CD4-positive, alpha-beta T cell treated with Interleukin-4 for 1 hour (primary cell): Measurements from ENCODE around the gene ZNF831.

Experiments
- DNase-seq, 2 donors: peaks; one replicate each; pipeline ENCODE4 v3.0.0-alpha.2; 2020 to 2022

The ZNF831 gene

GRCh38 chr20:59163631-59164530 lies at the start of gene ZNF831:
ZNF831 (plus strand) TSS chr20:59163821; CDS start chr20:59191020, 27,199 bp downstream.
- peak; percentile 60 to 87 for DNase-seq

DNA sequence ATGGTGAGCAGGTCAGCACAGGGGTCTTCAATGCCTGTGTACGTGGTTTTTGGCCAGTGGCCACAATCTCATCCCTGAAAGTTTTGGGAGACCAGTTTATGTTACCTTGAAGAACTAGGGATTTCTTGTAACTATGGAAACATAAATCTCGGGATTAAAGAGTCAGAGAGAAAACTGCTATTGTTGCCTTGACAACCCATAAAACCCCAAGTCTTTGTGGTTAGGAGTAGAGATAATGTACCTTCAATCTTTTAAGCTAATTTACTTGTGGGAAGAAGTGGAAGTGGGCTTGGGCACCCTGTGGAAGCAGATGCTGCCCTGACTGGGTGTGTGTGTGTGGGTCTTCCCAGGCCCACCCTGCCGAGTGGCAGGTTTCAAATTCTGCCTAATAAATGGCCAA lies 46.1 kb upstream of the ZNF831 start:
- peak in 1 of 2 donors; percentile 25 for DNase-seq

DNA sequence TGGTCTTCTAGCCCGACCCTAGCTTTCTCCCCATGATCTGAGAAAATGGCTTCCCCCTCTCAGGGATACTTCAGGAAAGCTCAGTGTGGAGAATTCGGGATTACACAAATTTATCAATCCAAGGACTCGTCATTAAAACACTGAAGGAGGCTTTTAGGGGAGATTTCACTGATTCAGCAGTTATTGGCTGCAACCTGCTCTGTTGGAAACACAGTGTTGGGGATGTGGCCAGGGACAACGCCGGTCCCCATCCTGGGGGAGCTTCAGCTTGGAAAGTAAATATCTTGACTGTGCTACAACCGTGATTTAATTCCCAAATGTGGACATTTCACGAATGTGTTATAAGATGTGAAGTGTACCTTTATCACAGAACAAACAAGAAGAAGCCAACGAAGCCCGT lies 44.8 kb upstream of the ZNF831 start:
- no peak for DNase-seq

DNA sequence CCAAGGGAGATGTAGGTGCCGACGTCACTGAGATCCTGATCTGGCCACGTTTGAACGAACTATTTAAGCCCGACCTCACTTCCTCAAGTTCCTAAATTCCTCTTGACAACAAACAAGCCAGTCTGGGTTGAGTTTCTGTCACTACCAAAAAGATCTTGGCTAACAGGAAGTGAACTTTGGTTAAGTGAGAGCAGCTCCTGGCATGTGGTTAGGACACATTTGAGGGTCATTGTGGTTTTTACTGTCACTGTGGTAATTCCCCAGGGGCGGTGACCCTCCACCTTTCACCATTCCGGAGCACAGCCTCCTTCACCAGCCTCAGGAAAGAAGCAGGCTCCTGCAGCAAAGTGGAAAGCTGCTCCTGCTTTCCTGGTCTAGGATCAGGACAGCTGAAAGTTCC lies 43.1 kb upstream of the ZNF831 start:
- DNase-seq: peak; percentile 52 to 74

DNA sequence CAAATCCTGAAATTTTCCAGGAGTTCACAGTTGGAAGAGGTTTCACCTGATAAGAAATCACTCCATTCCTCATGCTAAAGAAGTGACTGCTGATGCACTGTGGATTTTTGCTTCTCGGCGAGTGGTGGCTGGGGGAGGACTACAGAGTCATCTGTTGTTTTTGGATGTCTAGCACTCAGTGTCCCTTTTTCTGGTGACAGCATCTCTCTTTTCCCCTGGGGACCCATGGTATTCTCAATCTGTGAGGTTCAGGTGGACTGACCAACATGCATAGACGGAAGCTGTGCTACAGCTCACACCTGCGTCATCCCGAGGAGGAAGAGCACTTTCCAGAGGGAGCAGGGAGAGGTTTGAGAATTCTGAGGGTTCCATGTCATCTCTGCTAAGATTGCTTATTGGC lies 42.7 kb upstream of the ZNF831 start:
- DNase-seq: peak in 1 of 2 donors; percentile 7

GRCh38 chr20:59121714-59122565 lies 41.7 kb upstream of the ZNF831 start:
- DNase-seq: peak; percentile 34 to 78

GRCh38 chr20:59122566-59122919 lies 41.1 kb upstream of the ZNF831 start:
- DNase-seq: peak in 1 of 2 donors; percentile 40

DNA sequence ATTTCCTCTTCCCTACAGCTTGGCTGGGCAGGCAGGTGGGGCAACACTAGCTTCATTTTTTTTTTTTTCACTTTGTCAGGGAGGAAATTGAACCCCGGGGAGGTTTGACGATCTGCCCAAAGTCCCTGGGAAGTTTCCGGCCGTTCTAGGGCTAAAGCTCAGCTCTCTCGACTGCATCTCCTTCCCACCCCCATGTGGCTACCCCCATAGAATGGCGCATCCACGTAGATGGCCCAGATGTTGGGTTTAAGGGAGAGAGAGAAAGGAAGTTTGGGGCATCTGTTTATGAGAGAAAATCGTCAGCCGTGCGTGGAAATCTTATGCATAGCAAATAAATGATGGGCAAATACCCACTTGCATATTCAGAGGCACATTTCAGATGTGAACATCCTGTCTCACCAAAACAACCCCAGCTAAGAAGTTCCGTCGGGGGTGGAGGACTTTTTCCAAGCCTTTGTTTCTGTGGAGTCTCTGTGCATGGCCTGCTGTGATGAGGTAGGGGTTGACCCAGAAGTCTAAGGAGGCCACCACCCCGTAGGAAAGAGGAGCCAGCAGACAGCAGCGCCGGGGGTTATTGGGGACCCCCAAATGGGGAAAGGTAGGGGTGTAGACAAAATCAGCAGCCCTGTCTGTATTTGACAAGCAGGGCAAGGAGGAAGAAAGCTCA lies 40.5 kb upstream of the ZNF831 start:
- peak; percentile 63 to 68 for DNase-seq

DNA sequence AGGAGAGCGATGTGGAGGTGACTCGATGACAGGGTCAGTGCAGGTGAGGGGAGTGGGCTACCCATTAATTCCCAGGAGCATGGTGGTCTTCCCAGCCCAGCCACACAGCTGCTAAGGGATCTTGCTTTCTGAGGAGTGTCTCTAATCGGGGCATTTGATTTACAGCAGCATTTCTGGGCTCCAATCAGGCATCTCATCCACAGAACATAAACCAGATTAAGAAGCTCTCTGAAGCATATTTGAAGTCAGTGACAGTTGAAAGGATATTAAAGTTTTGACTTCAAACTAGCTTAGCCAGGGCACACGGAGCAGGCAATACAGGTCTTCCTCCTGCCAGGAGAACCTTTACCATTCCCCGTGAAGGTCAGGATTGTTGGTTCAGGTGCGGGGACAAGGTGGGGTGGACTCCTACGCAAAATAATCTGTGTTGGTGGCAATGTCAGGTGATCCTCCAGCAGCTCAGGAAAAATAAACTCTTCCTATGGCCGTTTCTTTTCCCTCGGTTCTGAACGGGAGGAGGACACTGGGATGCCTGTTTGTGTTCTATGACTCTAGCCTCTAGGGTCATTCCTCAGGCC lies 39.9 kb upstream of the ZNF831 start:
- no peak for DNase-seq

GRCh38 chr20:59124296-59125029 lies 39.2 kb upstream of the ZNF831 start:
- DNase-seq: no peak

GRCh38 chr20:59125332-59125731 lies 38.3 kb upstream of the ZNF831 start:
- no peak for DNase-seq

DNA sequence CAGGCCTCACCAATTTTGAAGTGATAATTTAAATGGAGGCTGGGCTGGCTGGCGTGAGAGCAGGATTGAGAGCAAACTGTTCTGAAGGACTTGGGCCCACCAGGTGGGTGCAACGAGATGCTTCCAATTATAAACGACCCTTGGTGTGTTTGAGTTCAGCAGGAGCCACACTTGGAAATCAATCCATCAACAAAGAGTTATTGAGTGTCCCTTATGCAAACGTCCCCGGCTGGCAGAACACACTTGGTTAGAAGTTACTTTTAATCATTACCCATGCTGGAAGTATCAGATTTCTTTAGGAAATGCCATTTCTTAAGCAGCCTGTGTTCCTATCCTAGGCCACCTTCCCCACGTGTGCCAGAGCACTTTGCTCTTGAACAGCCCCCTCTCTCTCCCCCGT lies 37.8 kb upstream of the ZNF831 start:
- no peak for DNase-seq

DNA sequence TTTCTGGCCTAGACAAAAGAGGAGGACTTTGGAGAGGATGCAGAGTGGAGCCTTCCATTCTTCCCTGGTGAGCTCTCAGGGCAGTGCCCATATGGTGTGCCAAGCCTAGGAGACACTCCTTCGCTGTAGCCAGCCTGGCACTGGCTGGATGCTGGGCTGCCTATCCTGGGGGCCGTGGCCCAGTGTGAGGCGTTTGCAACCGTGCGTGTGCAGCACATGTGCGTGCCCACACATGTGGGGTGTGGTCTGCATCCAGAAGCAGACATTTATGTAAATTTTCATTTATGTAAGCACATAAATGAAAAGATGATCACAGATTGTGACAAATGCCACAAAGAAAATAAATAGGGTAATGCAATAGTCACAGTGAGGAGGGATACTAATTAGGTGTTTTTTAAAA lies 35.8 kb upstream of the ZNF831 start:
- DNase-seq: no peak

DNA sequence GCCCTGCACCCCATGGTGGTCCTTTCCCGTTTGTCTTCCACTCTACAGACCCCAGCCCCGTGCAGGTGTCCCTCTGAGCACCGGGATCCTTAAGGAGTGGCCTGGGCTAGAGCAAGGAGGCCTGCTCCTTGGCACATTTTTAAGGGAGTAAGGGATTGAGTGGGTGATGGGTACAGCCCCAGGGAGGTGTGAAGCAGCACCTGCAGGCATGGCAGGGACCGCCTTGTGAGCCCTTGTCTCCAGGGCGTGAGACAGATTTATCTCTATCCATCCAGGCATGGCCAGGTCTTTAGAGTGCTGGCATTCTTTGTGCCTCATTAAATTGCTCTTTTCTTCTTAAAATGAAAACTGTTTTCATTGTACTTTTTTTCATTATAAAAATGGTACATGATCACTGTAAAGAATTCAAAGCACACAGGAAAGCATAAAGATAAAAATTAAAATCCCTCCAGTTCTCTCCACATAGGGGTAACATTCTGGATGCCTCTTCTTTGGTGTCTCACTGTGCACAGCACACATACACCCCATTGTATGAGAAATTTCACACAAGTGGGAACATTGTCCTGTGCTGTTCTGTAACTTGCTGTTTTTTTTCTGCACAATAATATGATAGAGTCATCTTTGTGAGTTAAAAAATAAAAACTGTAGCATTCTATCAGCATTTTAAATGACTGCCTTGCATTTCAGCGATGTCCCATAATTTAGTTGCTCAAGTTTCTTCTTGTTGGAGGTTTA lies 31.9 kb upstream of the ZNF831 start:
- DNase-seq: no peak

DNA sequence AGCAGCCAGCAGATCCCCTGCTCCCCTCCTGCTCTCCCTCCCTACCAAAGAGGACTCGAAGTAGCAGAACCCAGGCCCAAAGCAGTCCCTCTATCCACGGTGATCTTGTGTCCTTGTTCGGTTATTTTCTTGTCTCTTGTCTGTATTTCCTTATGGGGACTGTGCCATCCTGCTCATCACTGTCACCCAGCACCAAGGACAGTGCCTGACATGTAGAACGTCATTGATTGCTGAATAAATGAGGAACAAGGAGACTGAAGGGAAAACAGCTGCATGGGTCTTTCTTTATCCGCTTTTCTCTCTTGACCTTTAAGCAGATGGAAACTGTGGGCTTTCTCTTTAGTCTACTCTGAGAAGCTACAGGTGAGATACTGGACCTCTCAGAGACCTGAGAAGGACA lies 29.4 kb upstream of the ZNF831 start:
- DNase-seq: no peak

GRCh38 chr20:59135093-59135492 lies 28.5 kb upstream of the ZNF831 start:
- DNase-seq: no peak

DNA sequence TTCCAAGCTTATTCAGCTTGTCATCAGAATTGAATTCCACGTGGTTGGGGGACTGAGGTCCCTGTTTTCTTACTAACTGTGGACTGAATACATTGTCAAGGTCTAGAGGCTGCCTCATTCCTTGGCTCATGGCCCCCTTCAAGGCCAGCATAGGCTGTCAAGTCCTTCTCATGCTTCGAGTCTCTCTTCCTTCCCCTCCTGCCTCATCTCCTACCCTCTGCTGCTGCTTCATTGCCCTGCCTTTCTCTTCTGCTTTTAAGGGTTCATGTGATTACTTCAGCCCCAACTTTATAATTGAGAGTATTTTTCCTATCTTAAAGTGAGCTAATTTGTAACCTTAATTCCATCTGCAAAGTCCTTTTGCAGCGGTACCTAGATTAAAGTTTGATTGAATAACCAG lies 27.6 kb upstream of the ZNF831 start:
- no peak for DNase-seq

DNA sequence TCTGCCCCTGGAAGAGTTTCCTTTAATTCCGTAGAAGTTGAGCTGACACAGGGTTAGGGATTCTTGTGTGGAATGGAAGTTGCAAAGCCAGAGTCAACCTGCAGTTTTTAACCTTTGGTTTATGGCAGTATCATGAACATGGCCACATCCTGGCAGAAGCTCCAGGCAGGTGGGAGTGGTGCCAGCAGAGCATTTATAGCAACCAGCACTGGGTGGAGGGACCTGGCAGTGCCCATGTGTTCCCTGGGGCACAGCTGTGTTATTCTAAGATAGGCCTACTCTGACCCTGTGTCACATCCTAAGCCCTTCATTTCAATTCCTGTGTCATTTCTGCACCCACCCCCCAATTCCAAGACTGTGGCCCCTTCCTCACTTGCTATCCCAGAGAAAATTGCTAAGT lies 26.1 kb upstream of the ZNF831 start:
- no peak for DNase-seq

DNA sequence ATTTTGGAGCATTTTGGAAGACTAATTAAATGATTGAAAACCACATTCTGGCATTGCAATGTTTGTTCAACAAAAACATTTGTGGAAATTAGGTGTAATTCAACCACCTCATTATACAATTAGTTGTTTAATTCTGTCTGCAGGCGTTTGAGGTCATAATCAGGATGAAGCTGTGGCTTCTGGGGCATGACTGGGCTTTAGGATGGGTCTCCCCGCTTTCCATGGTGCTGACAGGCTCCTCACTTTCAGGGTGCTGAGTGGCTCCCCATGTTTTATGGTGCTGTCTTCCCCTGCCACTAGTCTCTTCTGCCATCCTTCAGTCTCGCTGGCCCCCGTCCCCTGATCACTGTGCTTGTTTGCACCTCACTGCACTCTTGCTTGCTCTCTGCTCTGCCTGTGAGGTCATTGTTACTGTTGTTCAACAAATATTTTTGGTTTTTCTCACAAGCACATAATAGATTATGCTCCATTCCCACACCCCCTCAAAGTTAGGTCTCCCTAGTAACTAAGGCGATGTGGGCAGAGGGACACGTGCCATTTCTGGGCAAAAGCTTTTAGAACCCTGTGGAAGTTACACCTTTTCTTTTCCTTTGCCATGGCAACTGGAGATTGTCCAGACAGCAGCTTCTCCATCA lies 25.4 kb upstream of the ZNF831 start:
- no peak for DNase-seq

DNA sequence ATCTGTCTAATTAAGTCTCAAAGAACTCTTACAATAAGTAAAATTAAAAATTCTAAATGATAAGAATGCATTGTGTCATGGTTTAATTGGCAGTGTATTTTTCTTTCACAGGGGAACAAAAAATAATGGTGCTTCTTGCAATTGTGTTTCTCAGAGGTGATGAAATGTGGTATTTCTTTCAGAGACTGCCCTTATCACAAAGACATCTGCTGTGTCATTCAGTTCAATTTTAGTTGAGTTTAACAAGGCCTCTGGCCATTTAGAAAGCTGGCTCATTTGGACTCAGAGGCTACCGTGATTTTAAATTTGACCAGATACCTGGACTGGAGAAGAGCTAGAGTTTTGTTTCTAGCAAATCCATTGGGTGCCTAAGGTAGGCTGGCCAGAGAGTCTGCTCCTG lies 23.6 kb upstream of the ZNF831 start:
- no peak for DNase-seq
